Measurements from ENCODE around the gene LAIR1. TPM values are rescaled to one million over a fixed set of nuclear protein-coding genes. Genes with fewer than 3 reads are reported as not detected.
"Not testable (repeated sequence)": the region's sequence is repeated elsewhere in the genome, so short reads cannot be mapped to it uniquely, and the experiment has no call there.

Gene LAIR1
- total RNA-seq, 1 donor from 2014 or later, result not detected

- no peak overlapping the region for H3K4me2 ChIP-seq
- H3K36me3 ChIP-seq, result no peaks in the 10 kb centered on the region
- no peak overlapping the region for H3K27ac ChIP-seq
- no peak overlapping the region for H3K9ac ChIP-seq
- no peak overlapping the region for H3K4me3 ChIP-seq
- no peak overlapping the region for H3K4me3 Mint-ChIP-seq
- no peaks in the 10 kb centered on the region for H3K4me1 ChIP-seq
- DNase-seq (ENCODE audit: low spot score), result peak; percentile 42
- H3K27me3 Mint-ChIP-seq (ENCODE audit: insufficient read depth, low read depth), result peaks cover 10% of the 10 kb centered on the region
- no peaks in the 10 kb centered on the region for H3K4me1 Mint-ChIP-seq
- no peaks in the 10 kb centered on the region for H3K9me3 ChIP-seq (ENCODE audit: low read depth)
- no peak overlapping the region for H3K27ac Mint-ChIP-seq
- H2AFZ ChIP-seq (replicated peaks), result no peak overlapping the region
- no peaks in the 10 kb centered on the region for H3K79me2 ChIP-seq (ENCODE audit: low read depth)
- no peaks in the 10 kb centered on the region for H3K36me3 Mint-ChIP-seq
- H3F3A ChIP-seq (ENCODE audit: low read depth), result no peaks in the 10 kb centered on the region
- no peak for TF ChIP-seq EZH2 (IDR thresholded peaks at IDR 0.05)
- peak; percentile 81 for TF ChIP-seq CTCF (IDR thresholded peaks at IDR 0.05)
- peaks cover 6% of the 10 kb centered on the region for H3K27me3 ChIP-seq
- no peaks in the 10 kb centered on the region for H4K20me1 ChIP-seq (ENCODE audit: low read depth)
- peaks cover 14% of the 10 kb centered on the region for H3K9me3 Mint-ChIP-seq
These were observed 39.5 kb downstream of the LAIR1 start for GRCh38 chr19:54325194-54325621.

- Histone ChIP-seq H2AFZ (replicated peaks) (no peak overlapping the region), H3K36me3 (no peaks in the 10 kb centered on the region), H4K20me1 (ENCODE audit: low read depth) (no peaks in the 10 kb centered on the region), H3F3A (ENCODE audit: low read depth) (no peaks in the 10 kb centered on the region), H3K4me1 (no peaks in the 10 kb centered on the region), H3K27ac (no peak overlapping the region), H3K79me2 (ENCODE audit: low read depth) (no peaks in the 10 kb centered on the region), H3K9me3 (ENCODE audit: low read depth) (no peaks in the 10 kb centered on the region), H3K9ac (no peak overlapping the region), H3K4me3 (no peak overlapping the region), H3K4me2 (no peak overlapping the region), H3K27me3 (peaks cover 6% of the 10 kb centered on the region)
- TF ChIP-seq CTCF (IDR thresholded peaks at IDR 0.05), result no peak
- no peak for TF ChIP-seq EZH2 (IDR thresholded peaks at IDR 0.05)
- TF ChIP-seq EZH2phosphoT487 (IDR thresholded peaks at IDR 0.05), result no peak
- H3K27ac Mint-ChIP-seq, result no peak overlapping the region
- DNase-seq (ENCODE audit: low spot score), result no peak
- peaks cover 8% of the 10 kb centered on the region for H3K27me3 Mint-ChIP-seq (ENCODE audit: insufficient read depth, low read depth)
- peaks cover 14% of the 10 kb centered on the region for H3K9me3 Mint-ChIP-seq
- H3K36me3 Mint-ChIP-seq, result no peaks in the 10 kb centered on the region
- no peak overlapping the region for H3K4me3 Mint-ChIP-seq
- no peaks in the 10 kb centered on the region for H3K4me1 Mint-ChIP-seq
These were observed 40.7 kb downstream of the LAIR1 start for GRCh38 chr19:54324071-54324470.

GRCh38 chr19:54322934-54323333 lies 41.8 kb downstream of the LAIR1 start:
- not testable (repeated sequence) for H3K9me3 ChIP-seq (ENCODE audit: low read depth); H3K27ac ChIP-seq; DNase-seq (ENCODE audit: low spot score); H3K36me3 Mint-ChIP-seq; H3K27me3 Mint-ChIP-seq (ENCODE audit: insufficient read depth, low read depth); H3K4me1 Mint-ChIP-seq; H3K4me3 ChIP-seq; H2AFZ ChIP-seq (replicated peaks); H3K79me2 ChIP-seq (ENCODE audit: low read depth); H3K4me2 ChIP-seq; H3K27ac Mint-ChIP-seq; H3K4me1 ChIP-seq; H3F3A ChIP-seq (ENCODE audit: low read depth); H4K20me1 ChIP-seq (ENCODE audit: low read depth); H3K4me3 Mint-ChIP-seq; H3K36me3 ChIP-seq; H3K9ac ChIP-seq; H3K27me3 ChIP-seq
- H3K9me3 Mint-ChIP-seq, result peaks cover 14% of the 10 kb centered on the region

GRCh38 chr19:54322295-54322694 lies 42.4 kb downstream of the LAIR1 start:
- not testable (repeated sequence) for H3K27ac Mint-ChIP-seq; H3K27me3 Mint-ChIP-seq (ENCODE audit: insufficient read depth, low read depth); H3K4me1 Mint-ChIP-seq; H4K20me1 ChIP-seq (ENCODE audit: low read depth); H3F3A ChIP-seq (ENCODE audit: low read depth); H3K27ac ChIP-seq; H3K4me1 ChIP-seq; H3K4me3 Mint-ChIP-seq; H3K79me2 ChIP-seq (ENCODE audit: low read depth); H3K36me3 Mint-ChIP-seq; H3K27me3 ChIP-seq; DNase-seq (ENCODE audit: low spot score); H3K9ac ChIP-seq; H3K4me2 ChIP-seq; H3K4me3 ChIP-seq; H3K36me3 ChIP-seq; H2AFZ ChIP-seq (replicated peaks); H3K9me3 ChIP-seq (ENCODE audit: low read depth)
- H3K9me3 Mint-ChIP-seq, result peaks cover 14% of the 10 kb centered on the region

Data from neural progenitor cell (in vitro differentiated cells).